Omental fat pad (tissue), 4 donors: ENCODE results near the gene OXSR1. TPM values are rescaled to one million over a fixed set of nuclear protein-coding genes. Genes with fewer than 3 reads are reported as not detected.
"Not testable (repeated sequence)": the region's sequence is repeated elsewhere in the genome, so short reads cannot be mapped to it uniquely, and the experiment has no call there.

Experiments used
- ATAC-seq: fragments of 150-250 bp; one replicate; pipeline ENCODE4 v1.9.1; 2016; ENCODE audit warnings: mild to moderate bottlenecking, moderate library complexity; ENCODE audit not compliant: low FRiP score
- DNase-seq: peaks from one replicate; pipeline ENCODE4 v3.0.0-alpha.2; 2019; ENCODE audit warnings: low spot score
- total RNA-seq, 4 donors: library from RNA; depleted of rRNA; stranded (reverse); fragments of >200 nt; gene quantifications; one replicate each; pipeline ENCODE4 v1.1.0, GENCODE V29; 2016
- TF ChIP-seq, protein P1 (sequence below), 3 donors: fragments of 450-650 bp; IDR thresholded peaks; one replicate each; pipeline ENCODE4 v1.5.1; 2016 to 2017; ENCODE audit warnings: antibody characterized with exemption in 3 of 3, mild to moderate bottlenecking in 3 of 3, moderate library complexity in 2 of 3

OXSR1 gene
- total RNA-seq, 4 donors from 2014 or later, result 29.8 to 51.7 (median 45.5) TPM

DNA sequence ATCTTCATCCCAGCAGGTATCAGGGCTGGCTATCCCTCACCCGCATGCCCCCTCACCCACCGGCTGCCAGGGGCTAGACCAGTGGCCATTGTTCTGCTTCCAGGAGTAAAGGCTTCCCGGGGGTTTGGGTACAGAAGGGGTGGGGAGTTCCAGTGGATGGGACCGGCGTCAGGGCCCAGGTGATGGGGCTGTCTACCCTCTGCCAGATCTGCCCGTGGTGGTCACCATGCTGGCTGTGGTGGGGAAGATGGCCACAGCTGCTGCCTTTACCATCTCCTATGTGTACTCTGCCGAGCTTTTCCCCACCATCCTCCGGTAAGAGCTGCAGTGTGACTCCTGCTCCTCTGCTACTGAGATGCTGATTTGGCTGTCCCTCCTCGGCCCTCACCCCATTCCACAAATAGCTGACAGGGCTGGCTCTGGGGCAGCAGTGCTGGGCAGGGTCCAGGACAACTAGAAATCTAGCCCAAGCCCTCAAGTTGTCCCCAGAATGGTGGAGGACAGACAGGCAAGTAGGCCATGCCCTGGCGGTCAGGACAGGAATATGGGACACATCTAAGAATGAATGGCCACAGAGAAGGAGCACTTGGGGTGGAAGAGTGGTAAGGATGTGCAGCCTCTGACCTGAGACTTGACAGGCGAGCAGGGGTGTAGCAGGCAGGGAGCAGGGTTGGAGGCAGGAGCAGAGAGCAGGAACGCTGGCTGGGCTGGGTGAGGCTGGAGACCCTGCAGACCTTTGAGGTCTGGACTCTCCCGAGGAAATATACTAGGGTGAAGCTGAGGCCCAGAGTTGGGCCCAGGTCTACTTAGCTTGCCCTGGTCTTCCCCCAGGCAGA is 111.0 kb downstream of the OXSR1 start:
- TF ChIP-seq, protein P1, sequence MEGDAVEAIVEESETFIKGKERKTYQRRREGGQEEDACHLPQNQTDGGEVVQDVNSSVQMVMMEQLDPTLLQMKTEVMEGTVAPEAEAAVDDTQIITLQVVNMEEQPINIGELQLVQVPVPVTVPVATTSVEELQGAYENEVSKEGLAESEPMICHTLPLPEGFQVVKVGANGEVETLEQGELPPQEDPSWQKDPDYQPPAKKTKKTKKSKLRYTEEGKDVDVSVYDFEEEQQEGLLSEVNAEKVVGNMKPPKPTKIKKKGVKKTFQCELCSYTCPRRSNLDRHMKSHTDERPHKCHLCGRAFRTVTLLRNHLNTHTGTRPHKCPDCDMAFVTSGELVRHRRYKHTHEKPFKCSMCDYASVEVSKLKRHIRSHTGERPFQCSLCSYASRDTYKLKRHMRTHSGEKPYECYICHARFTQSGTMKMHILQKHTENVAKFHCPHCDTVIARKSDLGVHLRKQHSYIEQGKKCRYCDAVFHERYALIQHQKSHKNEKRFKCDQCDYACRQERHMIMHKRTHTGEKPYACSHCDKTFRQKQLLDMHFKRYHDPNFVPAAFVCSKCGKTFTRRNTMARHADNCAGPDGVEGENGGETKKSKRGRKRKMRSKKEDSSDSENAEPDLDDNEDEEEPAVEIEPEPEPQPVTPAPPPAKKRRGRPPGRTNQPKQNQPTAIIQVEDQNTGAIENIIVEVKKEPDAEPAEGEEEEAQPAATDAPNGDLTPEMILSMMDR (IDR thresholded peaks at IDR 0.05), result no peak
- ATAC-seq (no peak), DNase-seq (no peak)

DNA sequence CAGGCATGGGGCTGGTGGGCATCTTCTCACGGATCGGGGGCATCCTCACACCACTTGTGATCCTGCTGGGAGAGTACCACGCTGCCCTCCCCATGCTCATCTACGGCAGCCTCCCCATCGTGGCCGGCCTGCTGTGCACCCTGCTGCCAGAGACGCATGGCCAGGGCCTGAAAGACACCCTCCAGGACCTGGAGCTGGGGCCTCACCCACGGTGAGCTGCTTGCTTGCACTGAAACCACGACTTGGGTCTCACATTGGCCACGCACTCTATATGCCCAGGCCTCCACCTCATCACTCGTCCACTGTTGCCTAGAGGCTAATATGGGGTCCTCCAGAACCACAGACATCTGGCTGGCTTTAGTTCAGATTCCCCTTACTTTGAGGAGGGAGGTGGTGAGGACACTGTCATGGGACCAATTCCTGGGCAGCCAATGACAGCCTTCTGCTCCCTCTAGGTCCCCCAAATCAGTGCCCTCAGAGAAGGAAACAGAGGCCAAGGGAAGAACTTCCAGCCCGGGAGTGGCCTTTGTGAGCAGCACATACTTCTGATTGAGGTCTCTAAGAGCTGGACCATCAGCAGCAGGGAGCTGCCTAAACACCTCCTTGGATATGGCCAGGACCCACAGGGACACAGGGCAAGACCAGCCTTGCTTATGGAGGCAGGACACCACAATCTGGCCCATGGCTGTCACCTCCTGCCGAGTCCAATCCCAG is 111.7 kb downstream of the OXSR1 start:
- TF ChIP-seq, protein P1 (IDR thresholded peaks at IDR 0.05), result no peak
- DNase-seq (no peak), ATAC-seq (no peak)

DNA sequence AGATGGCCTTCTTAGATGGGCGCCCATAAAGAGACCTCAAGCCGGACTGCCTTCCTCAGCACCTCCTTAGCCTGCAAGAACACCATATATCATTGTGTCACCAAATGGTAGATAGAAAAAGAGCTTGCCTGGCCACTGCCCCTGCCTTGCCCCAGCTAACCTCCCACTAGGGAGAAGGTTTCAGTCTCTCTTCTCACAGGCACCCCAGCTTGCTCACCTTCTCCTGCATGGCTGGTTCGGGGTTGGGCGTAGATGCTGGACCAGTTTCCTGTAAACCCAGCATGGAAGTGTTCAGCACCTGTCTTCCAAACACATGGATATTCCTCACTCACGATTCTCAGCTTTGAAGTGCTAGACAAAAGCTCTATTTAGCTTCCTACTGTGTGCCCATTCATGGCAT is 113.5 kb downstream of the OXSR1 start:
- ATAC-seq (no peak), DNase-seq (no peak)
- TF ChIP-seq, protein P1 (IDR thresholded peaks at IDR 0.05), result no peak

DNA sequence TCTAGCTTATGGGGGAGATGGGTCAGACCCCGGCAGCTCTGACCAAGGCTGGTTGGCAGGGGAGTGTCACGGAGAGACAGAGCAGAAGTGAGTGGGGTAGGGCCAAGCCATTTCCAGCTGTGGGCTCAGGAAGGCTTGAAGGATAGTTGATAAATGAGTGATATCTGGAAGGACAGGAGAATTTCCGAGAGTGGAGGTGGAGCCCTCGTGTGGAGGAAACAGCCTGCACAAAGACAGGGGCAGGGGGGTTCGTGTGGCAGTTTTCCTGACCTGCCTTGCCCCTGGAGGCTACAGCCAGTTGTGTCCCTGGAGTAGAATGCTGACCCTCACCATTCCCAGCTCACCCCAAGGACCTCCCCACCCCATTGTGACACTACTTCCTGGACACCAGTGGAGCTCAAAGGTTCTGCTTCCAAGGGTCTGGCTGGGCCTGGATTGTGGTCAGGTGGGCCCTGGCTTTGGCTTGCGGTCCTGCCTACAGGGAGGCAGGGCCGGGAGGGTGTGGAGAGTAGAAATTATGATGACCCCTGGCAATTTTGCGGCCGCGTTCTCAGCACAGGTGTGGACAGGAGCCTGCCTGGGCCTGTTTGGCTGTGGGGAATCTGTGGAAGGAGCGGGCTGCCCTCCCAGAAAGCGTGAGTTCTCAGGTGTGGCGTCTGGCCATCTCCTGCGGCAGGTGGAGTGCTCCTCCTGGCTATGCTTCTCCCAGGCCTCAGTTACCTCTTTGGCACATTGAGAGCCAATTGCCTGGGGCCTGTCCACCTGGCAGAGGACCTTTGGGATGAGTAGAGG is 116.8 kb downstream of the OXSR1 start, which contains the start of gene SLC22A14:
TSS of gene SLC22A14 (plus strand) at position 400 of the 792 bp plus-strand sequence. CDS start 23,733 bp downstream, outside the sequence.
- ATAC-seq (no peak), DNase-seq (no peak)
- TF ChIP-seq, protein P1 (IDR thresholded peaks at IDR 0.05), result no peak

DNA sequence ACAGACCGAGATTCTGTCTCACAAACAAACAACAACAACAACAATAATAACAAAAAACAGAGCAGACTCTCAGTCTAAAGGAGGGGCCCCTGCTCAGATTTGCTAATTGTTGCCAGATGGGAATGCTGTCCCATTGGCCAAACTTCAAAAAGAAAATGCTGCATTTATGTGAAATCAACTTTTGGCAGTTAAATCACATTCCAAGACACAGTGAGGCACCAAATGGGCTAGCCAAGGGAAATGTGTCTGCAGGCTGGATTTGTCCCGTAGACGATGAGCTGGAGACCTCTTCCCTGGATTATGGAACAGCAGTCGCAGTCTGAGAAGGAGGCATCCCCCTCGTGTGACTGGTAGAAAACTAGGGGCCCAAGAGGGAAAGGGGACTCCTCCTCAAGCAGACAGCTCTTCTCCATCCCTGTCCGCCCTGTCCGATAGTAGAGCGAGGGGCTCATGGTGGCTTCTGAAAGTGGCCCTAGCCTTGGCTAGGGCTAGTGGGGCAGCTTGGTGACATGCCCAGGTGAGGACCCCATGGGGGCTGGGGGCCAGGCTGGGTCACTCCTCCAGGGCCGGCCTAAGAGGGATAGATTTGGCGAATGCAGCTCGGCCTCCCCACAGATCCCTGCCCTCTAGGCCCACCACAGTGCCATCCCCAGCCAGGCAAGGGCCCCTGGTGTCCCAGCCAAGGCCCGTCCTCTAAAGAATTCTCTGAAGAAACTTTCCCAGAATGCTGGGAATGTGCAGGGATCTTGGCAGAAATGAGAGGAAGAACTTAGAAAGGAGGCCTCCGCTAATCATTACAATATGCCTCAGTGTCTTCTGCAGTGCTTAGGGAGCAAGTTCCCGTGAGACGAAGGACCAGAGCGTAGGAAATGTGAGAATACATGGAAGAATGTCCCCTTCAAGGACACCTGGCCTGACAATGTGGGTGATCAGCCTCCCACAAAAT is 118.7 kb downstream of the OXSR1 start:
- TF ChIP-seq, protein P1 (IDR thresholded peaks at IDR 0.05), result no peak
- DNase-seq, result no peak
- ATAC-seq, result peak; percentile 28

DNA sequence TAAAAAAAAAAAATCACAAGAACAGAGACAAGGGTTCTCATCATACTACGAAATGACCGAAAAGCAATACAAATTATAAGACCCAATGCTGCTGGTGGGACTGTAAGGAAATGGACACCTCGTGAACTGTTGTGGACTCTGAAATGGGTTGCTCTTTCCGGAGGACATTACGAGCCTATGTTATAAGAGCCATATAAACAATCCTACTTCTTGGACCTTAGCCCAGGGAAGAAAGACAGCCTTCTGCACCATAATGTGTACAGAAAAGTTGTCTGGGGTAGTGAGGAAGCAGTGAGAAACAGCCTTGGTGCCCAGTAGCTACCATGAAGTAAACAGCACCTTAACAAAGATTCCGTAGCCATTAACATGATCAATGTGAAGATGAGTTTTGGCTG is 119.4 kb downstream of the OXSR1 start:
- TF ChIP-seq, protein P1 (IDR thresholded peaks at IDR 0.05), result no peak
- DNase-seq (no peak), ATAC-seq (no peak)

DNA sequence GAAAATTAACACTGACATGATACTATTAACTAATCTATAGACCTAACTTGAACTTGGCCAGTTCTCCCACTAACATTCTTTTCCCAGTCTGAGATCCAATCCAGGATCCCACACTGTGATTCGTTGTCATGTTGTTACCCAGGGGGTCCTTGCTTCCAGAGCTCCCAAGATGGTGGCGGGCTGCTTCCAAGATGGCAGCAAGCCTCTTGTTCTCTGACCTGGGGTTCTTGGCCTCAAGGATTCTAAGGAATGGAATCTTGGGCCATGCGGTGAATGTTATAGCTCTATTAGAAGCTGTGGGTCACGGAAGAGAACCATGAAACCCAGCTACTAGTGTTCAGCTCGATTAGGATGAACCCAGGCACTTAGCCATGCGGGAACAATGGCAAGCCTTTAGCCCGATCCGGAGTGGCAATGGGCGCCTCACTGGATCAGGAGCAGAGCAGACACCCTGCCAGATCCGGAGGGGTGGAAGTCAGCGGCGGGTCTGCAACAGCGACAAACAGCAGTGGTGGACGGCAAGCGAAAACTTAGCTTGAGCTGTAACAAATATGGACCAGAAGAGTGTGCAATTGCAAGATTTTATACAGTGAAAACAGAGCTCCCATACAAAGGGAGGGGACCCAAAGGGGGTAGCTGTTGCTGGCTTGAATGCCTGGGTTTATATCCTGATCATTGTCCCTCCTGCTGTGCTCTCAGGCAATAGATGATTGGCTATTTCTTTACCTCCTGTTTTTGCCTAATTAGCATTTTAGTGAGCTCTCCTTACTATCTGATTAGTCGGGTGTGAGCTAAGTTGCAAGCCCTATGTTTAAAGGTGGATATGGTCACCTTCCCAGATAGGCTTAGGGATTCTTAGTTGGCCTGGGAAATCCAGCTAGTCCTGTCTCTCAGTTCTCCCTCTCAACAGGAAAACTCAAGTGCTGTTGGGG is 124.2 kb downstream of the OXSR1 start:
- DNase-seq, result not testable (repeated sequence)

DNA sequence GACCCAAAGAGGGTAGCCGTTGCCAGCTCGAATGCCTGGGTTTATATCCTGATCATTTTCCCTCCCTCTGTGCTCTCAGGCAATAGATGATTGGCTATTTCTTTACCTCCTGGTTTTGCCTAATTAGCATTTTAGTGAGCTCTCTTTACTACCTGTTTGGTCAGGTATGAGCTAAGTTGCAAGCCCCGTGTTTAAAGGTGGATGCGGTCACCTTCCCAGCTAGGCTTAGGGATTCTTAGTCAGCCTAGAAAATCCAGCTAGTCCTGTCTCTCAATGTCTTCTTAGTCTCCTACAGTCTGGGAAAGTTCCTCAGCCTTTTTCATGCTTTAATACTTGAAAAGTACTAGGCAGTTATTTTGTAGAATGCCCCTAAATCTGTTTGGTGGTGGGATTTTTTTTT is 131.7 kb downstream of the OXSR1 start:
- ATAC-seq, DNase-seq: not testable (repeated sequence)

More for the DNA sequence above, 124.2 kb downstream of the OXSR1 start:
- not testable (repeated sequence) for ATAC-seq
